ENCODE measurements around the gene PROK1. TPM values are rescaled to one million over a fixed set of nuclear protein-coding genes. Genes with fewer than 3 reads are reported as not detected.

PROK1 gene
- total RNA-seq, 2 experiments from 2014 or later = not detected

DNA sequence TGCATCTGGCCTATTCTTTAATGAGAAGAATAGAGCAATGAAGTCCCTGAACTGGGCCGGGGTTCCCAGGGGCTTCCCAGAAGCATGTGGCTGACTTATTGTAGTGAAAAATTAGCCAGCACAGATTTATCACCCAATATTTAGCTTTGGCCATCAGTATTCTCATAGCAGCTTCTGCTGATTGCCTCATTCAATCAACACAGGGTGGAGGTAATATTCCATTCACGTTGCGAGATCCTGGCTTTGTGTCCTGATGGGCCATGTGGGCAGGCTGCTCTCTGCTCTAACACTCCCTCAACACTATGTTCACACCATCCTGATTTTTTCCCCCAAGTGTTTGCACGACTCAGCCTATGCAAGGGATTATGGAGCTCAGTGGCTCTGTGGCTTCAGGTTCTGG, 22.0 kb upstream of the PROK1 start:
- Histone ChIP-seq H3K4me1 (ENCODE audit: insufficient read depth, low read length) (no peaks in the 10 kb centered on the region), H3K27me3 (ENCODE audit: control insufficient read depth in 1 of 2, insufficient read depth in 2 of 2, low read length in 2 of 2) (peaks cover 0 to 3% of the 10 kb centered on the region in 2 experiments), H3K4me3 (ENCODE audit: low read length) (no peak overlapping the region), H3K27ac (ENCODE audit: low read depth in 1 of 2, low read length in 2 of 2) (no peak overlapping the region), H3K36me3 (ENCODE audit: insufficient read depth, low read length) (no peaks in the 10 kb centered on the region), H3K9me3 (ENCODE audit: control insufficient read depth in 1 of 2, insufficient read depth in 1 of 2, low read length in 2 of 2) (no peaks in the 10 kb centered on the region)
- Mint-ChIP-seq H3K4me3 (no peak overlapping the region), H3K27ac (no peak overlapping the region), H3K27me3 (peaks cover 34% of the 10 kb centered on the region), H3K9me3 (no peaks in the 10 kb centered on the region), H3K36me3 (ENCODE audit: low read depth) (no peaks in the 10 kb centered on the region), H3K4me1 (ENCODE audit: low read depth) (no peaks in the 10 kb centered on the region)
- ChIA-PET CTCF (no interaction called here), POLR2A (no interaction called here)
- no peak for DNase-seq
- ATAC-seq (ENCODE audit: poor library complexity) = no peak
- TF ChIP-seq, protein P1, sequence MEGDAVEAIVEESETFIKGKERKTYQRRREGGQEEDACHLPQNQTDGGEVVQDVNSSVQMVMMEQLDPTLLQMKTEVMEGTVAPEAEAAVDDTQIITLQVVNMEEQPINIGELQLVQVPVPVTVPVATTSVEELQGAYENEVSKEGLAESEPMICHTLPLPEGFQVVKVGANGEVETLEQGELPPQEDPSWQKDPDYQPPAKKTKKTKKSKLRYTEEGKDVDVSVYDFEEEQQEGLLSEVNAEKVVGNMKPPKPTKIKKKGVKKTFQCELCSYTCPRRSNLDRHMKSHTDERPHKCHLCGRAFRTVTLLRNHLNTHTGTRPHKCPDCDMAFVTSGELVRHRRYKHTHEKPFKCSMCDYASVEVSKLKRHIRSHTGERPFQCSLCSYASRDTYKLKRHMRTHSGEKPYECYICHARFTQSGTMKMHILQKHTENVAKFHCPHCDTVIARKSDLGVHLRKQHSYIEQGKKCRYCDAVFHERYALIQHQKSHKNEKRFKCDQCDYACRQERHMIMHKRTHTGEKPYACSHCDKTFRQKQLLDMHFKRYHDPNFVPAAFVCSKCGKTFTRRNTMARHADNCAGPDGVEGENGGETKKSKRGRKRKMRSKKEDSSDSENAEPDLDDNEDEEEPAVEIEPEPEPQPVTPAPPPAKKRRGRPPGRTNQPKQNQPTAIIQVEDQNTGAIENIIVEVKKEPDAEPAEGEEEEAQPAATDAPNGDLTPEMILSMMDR (IDR thresholded peaks at IDR 0.05) = no peak
- intact Hi-C loops (cut with DNase I, micrococcal nuclease) = no loop called here

DNA sequence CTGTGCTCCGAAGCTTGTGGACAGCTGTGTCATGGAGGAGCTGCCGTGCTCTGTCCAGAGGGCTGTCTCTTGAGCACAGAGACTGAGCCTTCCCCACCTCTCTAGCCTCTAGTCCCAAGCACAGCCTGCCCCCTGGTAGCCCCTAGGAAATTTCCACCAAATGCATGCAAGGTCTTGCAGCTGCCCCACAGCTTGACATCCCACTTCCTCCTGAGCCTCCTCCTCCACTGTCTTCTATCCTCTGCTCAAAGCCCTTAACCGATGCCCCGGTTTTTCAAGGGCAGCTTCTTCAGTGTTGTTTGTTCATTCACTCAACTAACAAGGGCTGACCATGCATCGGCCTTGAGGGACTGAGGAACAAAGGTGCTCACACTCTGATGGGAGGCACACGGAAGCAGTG, 20.6 kb upstream of the PROK1 start:
- intact Hi-C loops (cut with DNase I, micrococcal nuclease) = no loop called here
- Mint-ChIP-seq H3K9me3 (no peaks in the 10 kb centered on the region), H3K4me1 (ENCODE audit: low read depth) (no peaks in the 10 kb centered on the region), H3K27ac (no peak overlapping the region), H3K36me3 (ENCODE audit: low read depth) (no peaks in the 10 kb centered on the region), H3K4me3 (no peak overlapping the region), H3K27me3 (peaks cover 38% of the 10 kb centered on the region)
- ATAC-seq (ENCODE audit: poor library complexity) = no peak
- Histone ChIP-seq H3K9me3 (ENCODE audit: control insufficient read depth in 1 of 2, insufficient read depth in 1 of 2, low read length in 2 of 2) (no peaks in the 10 kb centered on the region), H3K4me1 (ENCODE audit: insufficient read depth, low read length) (no peaks in the 10 kb centered on the region), H3K27ac (ENCODE audit: low read depth in 1 of 2, low read length in 2 of 2) (no peak overlapping the region), H3K36me3 (ENCODE audit: insufficient read depth, low read length) (no peaks in the 10 kb centered on the region), H3K27me3 (ENCODE audit: control insufficient read depth in 1 of 2, insufficient read depth in 2 of 2, low read length in 2 of 2) (peaks cover 0 to 3% of the 10 kb centered on the region in 2 experiments), H3K4me3 (ENCODE audit: low read length) (no peak overlapping the region)
- POLR2A ChIA-PET = no interaction called here
- TF ChIP-seq, protein P1 (IDR thresholded peaks at IDR 0.05) = no peak
- CTCF ChIA-PET = interaction anchor here (1.0 kb wide), 1 partner anchor 66 kb away, joined by 3 read pairs; no protein-coding TSS in a partner anchor
- no peak for DNase-seq

DNA sequence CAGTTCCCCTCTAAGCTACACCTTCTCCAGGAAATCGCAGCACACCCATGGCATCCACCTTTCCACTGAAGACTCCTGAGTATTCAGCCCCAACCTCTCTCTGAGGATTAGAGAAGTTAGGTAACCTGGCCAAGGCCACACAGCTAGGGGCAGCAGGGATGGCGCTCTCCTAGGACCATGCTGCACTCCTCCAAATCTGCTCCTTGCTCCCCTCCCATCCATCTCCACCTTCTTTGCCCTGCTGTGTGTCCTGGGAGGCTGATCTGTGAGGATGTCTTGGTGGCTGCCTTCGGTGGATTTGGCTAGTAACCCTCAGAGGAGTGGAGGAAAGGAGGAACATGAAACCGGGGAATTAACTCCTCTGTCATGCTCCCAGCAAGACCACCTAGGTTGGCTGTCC, 20.0 kb upstream of the PROK1 start:
- Mint-ChIP-seq H3K36me3 (ENCODE audit: low read depth) (no peaks in the 10 kb centered on the region), H3K9me3 (no peaks in the 10 kb centered on the region), H3K4me3 (no peak overlapping the region), H3K27me3 (peaks cover 39% of the 10 kb centered on the region), H3K4me1 (ENCODE audit: low read depth) (no peaks in the 10 kb centered on the region), H3K27ac (no peak overlapping the region)
- Histone ChIP-seq H3K27ac (ENCODE audit: low read depth in 1 of 2, low read length in 2 of 2) (no peak overlapping the region), H3K4me3 (ENCODE audit: low read length) (no peak overlapping the region), H3K27me3 (ENCODE audit: control insufficient read depth in 1 of 2, insufficient read depth in 2 of 2, low read length in 2 of 2) (no peaks in the 10 kb centered on the region), H3K36me3 (ENCODE audit: insufficient read depth, low read length) (no peaks in the 10 kb centered on the region), H3K4me1 (ENCODE audit: insufficient read depth, low read length) (no peaks in the 10 kb centered on the region), H3K9me3 (ENCODE audit: control insufficient read depth in 1 of 2, insufficient read depth in 1 of 2, low read length in 2 of 2) (no peaks in the 10 kb centered on the region)
- TF ChIP-seq, protein P1 (IDR thresholded peaks at IDR 0.05) = no peak
- CTCF ChIA-PET = interaction anchor here (1.0 kb wide), 1 partner anchor 65 kb away, joined by 3 read pairs; no protein-coding TSS in a partner anchor
- DNase-seq (no peak), ATAC-seq (ENCODE audit: poor library complexity) (no peak)
- POLR2A ChIA-PET = no interaction called here
- intact Hi-C loops (cut with DNase I, micrococcal nuclease) = no loop called here

Measured in CD4-positive, alpha-beta T cell (primary cell).